NCI-H526 (cell line): ENCODE data around the gene CAMTA2.

Experiments
- DNase-seq, 2 experiments: peaks; one replicate each; lab custom pipeline; 2025; lab: John Stamatoyannopoulos, UW

CAMTA2 gene

DNA sequence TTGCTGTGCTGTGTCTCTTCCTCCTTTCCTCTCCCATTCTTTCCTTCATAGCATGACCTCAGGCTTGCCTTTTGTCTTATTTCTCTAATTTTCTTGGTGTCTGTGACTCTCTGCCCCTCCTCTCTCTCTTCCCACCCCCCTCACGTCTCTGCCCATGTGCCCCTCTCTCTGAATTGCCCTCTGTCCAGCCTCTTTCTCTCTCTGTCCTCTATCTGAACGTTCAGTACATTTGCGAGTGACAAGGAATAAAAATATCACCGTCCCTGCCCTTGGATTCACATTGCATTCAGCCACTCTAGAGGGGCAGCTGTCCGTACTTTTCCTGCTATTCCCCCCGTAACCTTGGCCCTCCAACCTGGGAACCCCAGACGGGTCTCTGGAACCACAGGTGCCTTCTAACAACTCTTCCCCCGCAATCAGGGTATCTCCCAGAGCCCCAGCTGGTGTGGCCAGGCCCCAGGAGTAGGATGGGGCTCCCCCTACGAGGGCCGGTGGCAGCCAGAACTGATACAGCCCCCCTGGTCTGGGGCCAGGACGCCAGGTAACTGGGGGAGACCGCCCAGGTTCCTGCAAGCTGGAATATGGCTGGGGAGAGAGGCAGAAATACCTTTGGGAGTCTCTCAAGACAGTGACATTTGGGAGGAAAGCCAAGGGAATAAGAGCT, 12.1 kb upstream of the CAMTA2 start:
- DNase-seq = no peak

DNA sequence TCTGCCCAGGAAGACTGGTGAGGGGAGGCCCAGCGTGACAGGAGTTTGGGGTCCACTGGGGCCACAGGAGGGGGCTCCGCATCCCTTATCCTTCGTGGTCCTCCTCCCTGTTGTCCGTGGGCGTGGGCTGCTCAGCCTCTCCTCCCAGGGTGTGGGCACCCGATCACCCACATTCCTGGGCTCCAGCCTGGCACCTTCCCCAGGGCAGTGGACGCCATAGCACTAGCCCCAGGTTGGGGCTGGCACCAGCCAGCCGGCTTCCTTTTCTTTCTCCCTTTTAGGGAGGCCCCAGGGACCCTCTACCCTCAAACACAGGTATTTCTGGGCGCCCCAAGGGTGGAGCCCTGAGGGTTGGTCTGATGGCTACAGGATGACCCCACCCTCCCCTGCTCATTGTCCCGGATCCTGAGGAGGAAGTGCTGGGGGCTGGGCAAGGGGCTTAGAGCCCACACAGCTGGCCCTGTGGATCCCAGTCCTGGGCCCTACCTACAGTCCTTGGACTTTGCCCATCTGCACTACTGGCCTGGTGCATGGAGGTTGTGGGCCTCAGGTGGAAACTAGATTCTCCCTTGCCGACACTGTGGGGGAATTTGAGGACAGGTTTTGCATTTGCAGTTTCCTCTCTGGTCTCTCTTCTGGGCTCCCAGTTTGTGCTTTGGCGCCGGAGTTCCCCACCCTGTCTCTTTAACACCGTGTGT, 11.4 kb upstream of the CAMTA2 start:
- DNase-seq = peak; percentile 20 to 30

GRCh38 chr17:4998027-4998731, 10.7 kb upstream of the CAMTA2 start:
- no peak for DNase-seq

- peak; percentile 66 to 93 for DNase-seq
Measured at GRCh38 chr17:4997302-4998026, 10.0 kb upstream of the CAMTA2 start, which contains the start of the genes INCA1 and KIF1C. Gene INCA1 (minus strand): TSS chr17:4997522. CDS start chr17:4994437, 3,085 bp downstream. Gene KIF1C (plus strand): TSS chr17:4997950. CDS start chr17:5000247, 2,297 bp downstream.

DNA sequence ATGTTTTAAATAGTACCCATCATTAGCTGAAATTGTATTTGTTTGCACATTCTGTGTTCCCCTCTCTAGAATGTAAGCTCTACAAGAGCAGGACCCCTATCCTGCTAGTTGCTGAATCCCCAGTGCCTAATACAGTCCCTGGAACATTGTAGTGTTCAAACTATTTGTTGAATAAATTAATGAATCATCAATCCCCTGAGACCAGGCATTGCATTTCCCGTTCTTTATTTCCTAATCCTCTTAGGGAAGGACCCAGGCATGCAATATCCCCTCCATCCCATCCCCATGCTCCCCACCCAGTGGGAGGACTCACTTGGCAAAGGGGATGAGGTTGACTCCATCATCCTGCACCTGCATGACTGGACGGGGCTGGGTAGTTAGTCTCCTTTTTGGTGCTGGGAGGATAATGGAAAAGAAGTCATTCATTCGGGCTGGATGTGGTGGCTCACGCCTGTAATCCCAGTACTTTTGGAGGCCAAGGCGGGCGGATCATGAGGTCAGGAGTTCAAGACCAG, 6.7 kb upstream of the CAMTA2 start:
- no peak for DNase-seq

DNA sequence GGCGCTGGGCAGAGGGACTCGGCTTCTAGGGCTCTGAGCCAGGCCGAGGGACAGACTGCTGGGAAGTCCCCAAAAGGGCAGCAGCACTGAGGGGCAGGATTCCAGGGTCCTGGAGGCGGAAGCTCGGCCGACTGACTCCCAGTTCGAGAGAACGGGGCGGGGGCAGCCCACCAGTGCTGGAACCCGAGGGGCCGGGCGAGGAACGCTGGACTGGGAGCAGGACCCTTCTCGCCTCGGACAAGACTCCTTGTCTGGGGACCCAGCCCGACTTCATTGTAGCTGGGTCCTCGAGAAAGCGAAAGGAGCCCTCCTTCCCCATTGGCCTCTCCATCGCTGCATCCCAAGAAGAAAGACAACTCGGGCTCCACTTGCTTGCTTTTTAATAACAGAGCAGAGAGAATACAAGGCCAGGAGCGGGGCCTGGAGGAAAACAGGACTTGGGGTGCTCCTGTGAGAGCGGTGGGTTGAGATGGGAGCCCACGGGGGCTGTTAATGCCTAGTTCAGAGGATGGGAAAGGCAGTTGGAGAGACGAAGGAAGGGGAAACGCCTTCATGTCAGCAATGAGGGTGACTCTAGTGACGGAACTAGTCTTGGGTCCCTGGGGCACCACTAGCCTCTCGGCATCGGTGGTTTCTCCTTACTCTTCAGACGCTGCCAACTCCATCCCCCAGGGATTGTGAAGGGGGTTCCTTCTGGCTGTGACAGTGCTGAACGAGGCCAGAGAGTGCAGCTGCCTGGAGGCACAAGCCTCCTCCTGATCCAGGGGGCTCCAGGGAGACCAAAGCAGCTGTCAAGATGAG, 492 bp upstream of the CAMTA2 start:
- DNase-seq = no peak

DNA sequence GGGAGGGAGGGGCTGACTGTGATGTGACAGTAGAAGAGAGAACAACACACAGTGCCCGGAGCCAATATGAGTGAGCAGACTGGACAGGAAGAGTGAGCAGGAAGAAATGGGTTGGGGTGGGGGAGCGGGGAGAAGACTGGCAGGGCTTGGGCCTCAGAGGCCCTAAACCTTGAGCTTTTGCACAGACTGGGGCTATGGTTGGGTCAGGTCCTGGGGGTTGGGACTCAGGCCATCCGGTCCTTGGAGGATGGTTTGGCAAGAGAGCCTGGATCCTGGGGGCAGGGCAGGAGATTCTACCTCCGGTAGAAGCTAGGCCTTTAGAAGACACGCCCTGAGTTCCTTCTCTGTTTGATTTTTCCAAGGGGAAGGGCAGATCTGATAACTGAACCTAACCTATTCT, 1.1 kb downstream of the CAMTA2 start:
- no peak for DNase-seq

- no peak for DNase-seq
Measured at GRCh38 chr17:4982305-4982704, 5.2 kb downstream of the CAMTA2 start.

DNA sequence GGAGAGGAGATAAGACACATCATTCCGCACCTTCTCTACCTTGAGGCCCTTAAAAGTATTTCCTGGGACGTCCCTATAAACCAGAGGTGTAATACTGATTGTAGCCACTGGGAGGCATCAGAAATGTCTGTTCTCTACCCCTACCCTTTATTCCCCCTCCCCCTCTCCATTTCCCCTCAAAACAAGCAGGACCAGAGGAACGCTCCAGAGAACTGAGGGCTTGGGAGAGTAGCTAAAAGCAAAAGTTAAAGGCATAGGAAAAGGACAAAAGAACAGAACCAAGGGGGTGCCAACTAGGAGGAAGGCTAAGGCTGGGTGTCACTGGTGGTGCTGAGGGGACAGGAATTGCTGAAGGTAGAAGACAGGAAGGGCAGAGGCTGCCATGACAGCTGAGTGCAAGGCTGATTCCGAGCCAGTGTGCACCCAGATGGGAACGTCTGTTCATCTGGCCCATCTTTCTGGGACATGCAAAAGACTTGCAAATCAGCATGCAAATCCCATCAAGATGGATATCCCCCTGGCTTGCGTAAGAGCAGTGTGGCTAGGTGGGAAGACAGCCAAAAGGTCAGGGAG, 6.7 kb downstream of the CAMTA2 start:
- peak; percentile 90 to 92 for DNase-seq

GRCh38 chr17:4978726-4979125, 8.7 kb downstream of the CAMTA2 start:
- DNase-seq = no peak

DNA sequence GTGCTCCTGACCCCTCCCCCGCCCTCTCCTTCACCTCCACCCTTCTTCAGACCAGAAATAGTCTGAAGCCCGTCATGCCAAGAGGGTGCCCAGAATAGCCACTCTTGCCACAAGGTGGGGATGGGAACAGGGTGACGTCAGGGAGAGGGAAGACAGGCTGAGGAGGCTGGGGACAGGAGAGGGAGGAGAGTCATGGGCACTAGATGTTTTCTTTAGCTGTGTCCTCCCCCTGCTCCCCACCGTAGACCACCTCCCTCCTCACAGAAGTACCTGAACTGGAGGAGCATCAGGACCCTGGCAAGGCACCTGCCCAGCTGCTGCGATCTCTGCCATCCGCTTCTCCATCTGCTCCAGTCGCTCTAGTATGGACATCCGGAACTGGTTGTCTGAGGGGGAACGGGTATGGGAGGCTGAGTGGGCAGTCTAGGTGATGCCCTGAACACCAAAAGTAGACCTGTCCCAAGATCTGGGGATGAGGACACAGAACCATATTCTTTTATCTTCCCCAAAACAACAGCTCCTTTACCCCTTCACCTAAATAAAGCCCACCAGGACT, 13.3 kb downstream of the CAMTA2 start:
- no peak for DNase-seq

- no peak for DNase-seq
Measured at GRCh38 chr17:4973256-4974114, 14.0 kb downstream of the CAMTA2 start.

DNA sequence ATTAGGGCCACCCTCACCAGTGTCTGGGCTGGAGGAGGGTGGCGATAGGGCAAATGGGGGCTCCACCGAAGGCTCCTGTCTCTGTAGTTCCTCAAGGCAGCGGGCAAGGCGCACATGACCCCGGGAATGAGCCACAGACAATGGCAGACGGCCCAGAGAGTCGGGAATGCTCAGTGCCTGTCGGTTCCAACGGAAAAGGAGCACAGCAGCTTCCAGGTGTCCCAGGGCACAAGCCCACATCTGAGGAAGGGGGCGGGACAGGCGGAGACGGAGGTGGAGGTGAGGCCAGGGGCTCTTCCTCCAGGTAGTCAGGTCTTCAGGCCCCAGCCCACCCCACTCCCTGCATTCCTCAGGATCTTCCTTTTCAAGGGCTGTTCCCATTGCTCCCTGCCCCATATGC, 14.7 kb downstream of the CAMTA2 start:
- no peak for DNase-seq

- DNase-seq = no peak
Measured at GRCh38 chr17:4972322-4972721, 15.2 kb downstream of the CAMTA2 start.

- DNase-seq = no peak
Measured at GRCh38 chr17:4971826-4972225, 15.6 kb downstream of the CAMTA2 start.

- DNase-seq = no peak
Measured at GRCh38 chr17:4970273-4970672, 17.2 kb downstream of the CAMTA2 start.

GRCh38 chr17:4969551-4970173, 17.8 kb downstream of the CAMTA2 start:
- no peak for DNase-seq

DNA sequence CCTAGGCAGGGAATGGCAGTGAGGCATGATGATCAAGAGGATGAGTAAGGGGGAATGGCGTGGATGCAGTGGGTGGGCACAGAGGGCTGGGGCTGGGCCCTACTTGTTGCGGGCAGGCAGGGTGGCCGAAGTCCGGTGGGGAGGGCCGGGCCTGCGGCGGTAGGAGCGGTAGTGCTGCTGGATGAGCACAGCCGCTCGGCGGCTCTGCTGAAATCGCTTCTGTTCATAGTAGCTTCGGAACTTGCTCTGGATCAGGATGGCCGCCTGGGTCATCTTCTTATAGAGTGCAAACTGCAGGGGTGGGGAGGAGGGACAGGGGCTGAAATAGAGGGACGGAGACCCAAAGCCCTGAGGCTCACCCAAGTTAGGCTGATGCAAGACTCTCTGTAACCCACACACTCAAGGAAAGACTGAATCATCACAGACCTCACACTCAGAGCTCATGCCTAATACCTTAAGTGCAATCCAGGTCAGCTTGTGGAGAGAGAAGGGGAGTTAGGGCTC, 18.4 kb downstream of the CAMTA2 start:
- no peak for DNase-seq
